B cell (primary cell): ENCODE data around the gene RAB6A.

Source experiments
- CTCF ChIP-seq: fragments of 200-600 bp; IDR thresholded peaks from one replicate; pipeline ENCODE4 v1.8.0; 2022; ENCODE audit warnings: antibody characterized with exemption, mild to moderate bottlenecking
- EZH2 ChIP-seq: IDR thresholded peaks from 2 replicates; pipeline ENCODE4 v1.6.1; 2012; ENCODE audit warnings: borderline replicate concordance, low read depth, mild to moderate bottlenecking, moderate library complexity, low read length; ENCODE audit not compliant: insufficient read depth, poor library complexity, severe bottlenecking

DNA sequence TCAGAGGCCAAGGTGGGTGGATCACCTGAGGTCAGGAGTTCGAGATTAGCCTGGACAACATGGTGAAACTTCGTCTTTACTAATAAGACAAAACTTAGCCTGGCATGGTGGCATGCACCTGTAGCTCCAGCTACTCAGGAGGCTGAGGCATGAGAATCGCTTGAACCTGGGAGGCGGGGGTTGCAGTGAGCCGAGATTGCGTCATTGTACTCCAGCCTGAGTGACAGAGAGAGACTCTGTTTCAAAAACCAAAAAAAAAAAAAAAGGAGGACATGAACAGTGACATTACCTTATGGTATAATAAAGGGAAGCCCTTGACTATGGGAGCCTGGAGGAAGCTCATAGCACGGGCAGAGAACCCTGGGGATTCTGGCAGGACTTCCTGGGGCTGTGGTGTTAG lies 131.0 kb downstream of the RAB6A start:
- no peak for TF ChIP-seq CTCF
- TF ChIP-seq EZH2, result no peak
